T-helper 2 cell treated with Interferon-gamma antibody and Interleukin-4, amounts not matched to agents 5 μg/mL and 100 μg/mL, for 36 hours (primary cell): ENCODE measurements around the gene C20orf173.

Experiments used
- DNase-seq: peaks from one replicate; pipeline ENCODE4 v3.0.0; 2021; ENCODE audit warnings: low spot score
- H3K27ac Mint-ChIP-seq: one replicate; pipeline ENCODE4 v1.8.0; 2021; ENCODE audit warnings: mild to moderate bottlenecking, mixed read lengths
- H3K27me3 Mint-ChIP-seq: one replicate; pipeline ENCODE4 v1.8.0; 2021; ENCODE audit warnings: low read depth, mixed read lengths
- H3K36me3 Mint-ChIP-seq: one replicate; pipeline ENCODE4 v1.8.0; 2021; ENCODE audit warnings: low read depth, mixed read lengths
- H3K4me1 Mint-ChIP-seq: one replicate; pipeline ENCODE4 v1.8.0; 2021; ENCODE audit warnings: low read depth, mixed read lengths
- H3K4me3 Mint-ChIP-seq: one replicate; pipeline ENCODE4 v1.8.0; 2022; ENCODE audit warnings: mild to moderate bottlenecking, moderate library complexity, mixed read lengths
- H3K9me3 Mint-ChIP-seq: one replicate; pipeline ENCODE4 v1.8.0; 2021; ENCODE audit warnings: mixed read lengths

The C20orf173 gene

DNA sequence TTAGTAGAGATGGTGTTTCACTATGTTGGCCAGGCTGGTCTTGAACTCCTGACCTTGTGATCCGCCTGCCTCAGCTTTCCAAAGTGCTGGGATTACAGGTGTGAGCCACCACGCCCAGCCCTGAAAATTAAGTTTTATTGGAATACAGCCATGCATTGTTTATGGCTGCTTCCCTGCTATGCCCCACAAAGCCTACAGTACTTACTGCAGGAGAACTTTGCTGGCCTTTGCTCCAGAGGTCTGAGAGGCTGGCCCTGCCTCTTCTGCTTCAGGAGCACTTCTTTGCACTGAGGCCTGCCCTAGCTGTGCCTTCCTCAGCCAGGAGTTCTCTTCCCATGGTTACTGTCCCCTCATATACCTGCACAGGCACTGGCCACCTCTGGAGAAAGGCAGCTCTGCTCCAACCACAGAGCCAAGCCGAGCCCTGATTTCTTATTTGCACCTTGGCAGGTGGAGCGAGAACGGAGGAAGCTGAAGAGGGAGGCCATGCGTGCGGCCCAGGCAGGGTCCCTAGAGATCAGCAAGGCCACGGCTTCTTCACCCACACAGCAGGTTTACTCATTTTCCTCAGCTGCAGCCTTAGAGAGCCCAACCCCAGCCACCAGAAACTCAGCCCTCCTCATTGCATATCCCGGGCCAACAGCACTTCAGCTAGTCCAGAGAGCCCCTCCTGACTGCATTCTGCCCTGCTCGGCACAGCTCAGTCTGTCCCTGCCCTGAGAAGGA lies 20.8 kb downstream of the C20orf173 start:
- peaks cover 46% of the 10 kb centered on the region for H3K36me3 Mint-ChIP-seq
- H3K4me3 Mint-ChIP-seq = no peak overlapping the region
- DNase-seq = no peak
- H3K27ac Mint-ChIP-seq = no peak overlapping the region
- H3K4me1 Mint-ChIP-seq = peaks cover 12% of the 10 kb centered on the region
- no peaks in the 10 kb centered on the region for H3K9me3 Mint-ChIP-seq
- H3K27me3 Mint-ChIP-seq = no peaks in the 10 kb centered on the region

DNA sequence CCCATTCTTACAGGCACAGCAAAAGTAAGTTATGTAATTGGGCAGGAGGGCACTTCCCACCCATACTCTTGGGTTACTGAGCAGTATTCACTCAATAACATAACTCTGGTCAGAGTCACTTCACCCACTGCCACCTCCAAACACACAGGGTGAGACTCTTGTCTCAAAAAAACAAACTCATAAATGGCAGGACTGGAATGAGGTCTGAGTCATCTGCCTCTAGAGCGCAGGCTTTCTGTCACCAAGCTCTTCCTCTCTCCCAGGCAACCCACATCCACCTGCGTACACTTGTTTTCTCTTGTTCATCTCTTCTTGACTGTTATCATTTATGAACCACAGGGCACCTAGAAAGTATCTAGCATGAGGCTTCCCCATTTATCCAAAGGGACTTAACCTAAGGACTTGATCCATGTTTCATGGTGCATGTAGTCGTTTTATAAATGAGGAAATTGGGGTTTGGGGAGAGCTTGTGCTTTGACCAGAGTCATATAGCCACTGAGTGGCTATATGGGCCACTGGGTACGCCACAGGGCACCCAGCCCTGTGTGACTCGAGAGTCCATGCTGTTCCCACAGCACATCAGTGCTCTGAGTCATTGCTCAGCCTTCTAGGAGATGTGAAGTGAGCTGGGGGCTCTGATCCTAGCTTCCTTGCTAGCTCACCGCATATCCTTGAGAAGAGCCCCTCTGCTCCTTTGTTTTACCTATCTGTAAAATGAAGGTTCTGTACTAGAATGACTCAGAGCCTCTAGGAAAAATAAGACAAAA lies 22.4 kb downstream of the C20orf173 start:
- peaks cover 60% of the 10 kb centered on the region for H3K36me3 Mint-ChIP-seq
- H3K4me3 Mint-ChIP-seq = no peak overlapping the region
- no peaks in the 10 kb centered on the region for H3K27me3 Mint-ChIP-seq
- H3K4me1 Mint-ChIP-seq = peaks cover 12% of the 10 kb centered on the region
- no peak for DNase-seq
- no peaks in the 10 kb centered on the region for H3K9me3 Mint-ChIP-seq
- peak overlapping the region; percentile 12 for H3K27ac Mint-ChIP-seq

DNA sequence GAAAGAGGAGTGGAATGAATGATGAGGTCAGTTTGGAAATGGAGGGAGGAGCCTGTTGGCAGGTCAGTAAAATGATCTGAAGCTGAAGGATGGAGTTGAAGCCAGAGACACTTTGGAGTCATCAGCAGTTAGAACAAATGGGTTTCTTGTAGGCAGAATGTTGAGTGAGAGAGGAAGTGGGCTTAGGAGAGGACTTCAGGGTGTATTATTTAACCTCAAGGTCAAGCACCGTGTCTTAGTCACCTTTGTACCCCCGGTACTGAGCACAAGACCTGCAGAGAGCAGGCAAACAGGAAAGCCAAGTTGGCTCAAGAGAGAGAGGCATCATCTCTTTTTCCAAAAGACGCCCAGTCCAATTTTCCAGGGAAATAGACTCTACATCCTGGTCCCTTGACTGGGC lies 23.3 kb downstream of the C20orf173 start:
- no peak for DNase-seq
- no peaks in the 10 kb centered on the region for H3K9me3 Mint-ChIP-seq
- peaks cover 58% of the 10 kb centered on the region for H3K36me3 Mint-ChIP-seq
- no peak overlapping the region for H3K4me3 Mint-ChIP-seq
- H3K27me3 Mint-ChIP-seq = no peaks in the 10 kb centered on the region
- H3K27ac Mint-ChIP-seq = peak overlapping the region; percentile 42
- H3K4me1 Mint-ChIP-seq = peaks cover 12% of the 10 kb centered on the region

DNA sequence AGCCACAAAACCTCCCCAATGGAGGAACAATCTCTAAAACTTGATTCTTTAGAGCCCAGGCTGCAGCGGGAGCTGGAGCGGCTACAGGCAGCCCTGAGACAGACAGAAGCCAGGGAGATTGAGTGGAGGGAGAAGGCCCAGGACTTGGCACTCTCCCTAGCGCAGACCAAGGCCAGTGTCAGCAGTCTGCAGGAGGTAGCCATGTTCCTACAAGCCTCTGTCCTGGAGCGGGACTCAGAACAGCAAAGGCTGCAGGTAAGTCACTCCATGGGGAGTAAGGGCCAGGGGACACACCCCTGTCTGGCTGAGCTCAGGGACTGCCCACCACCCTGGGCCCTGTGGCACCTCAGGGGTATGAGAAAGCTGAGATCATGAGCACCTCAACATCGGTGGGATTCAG lies 24.7 kb downstream of the C20orf173 start:
- Mint-ChIP-seq H3K9me3 (no peaks in the 10 kb centered on the region), H3K4me3 (no peak overlapping the region), H3K27me3 (no peaks in the 10 kb centered on the region), H3K27ac (no peak overlapping the region), H3K36me3 (peaks cover 64% of the 10 kb centered on the region), H3K4me1 (peaks cover 12% of the 10 kb centered on the region)
- DNase-seq = no peak

DNA sequence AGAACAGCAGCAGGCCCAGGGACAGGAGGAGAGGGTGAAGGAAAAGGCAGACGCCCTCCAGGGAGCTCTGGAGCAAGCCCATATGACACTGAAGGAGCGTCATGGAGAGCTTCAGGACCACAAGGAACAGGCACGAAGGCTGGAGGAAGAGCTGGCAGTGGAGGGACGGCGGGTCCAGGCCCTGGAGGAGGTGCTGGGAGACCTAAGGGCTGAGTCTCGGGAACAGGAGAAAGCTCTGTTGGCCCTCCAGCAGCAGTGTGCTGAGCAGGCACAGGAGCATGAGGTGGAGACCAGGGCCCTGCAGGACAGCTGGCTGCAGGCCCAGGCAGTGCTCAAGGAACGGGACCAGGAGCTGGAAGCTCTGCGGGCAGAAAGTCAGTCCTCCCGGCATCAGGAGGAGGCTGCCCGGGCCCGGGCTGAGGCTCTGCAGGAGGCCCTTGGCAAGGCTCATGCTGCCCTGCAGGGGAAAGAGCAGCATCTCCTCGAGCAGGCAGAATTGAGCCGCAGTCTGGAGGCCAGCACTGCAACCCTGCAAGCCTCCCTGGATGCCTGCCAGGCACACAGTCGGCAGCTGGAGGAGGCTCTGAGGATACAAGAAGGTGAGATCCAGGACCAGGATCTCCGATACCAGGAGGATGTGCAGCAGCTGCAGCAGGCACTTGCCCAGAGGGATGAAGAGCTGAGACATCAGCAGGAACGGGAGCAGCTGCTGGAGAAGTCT lies 25.5 kb downstream of the C20orf173 start:
- H3K27me3 Mint-ChIP-seq = no peaks in the 10 kb centered on the region
- no peaks in the 10 kb centered on the region for H3K9me3 Mint-ChIP-seq
- DNase-seq = no peak
- H3K27ac Mint-ChIP-seq = peak overlapping the region; percentile 69
- no peak overlapping the region for H3K4me3 Mint-ChIP-seq
- peaks cover 12% of the 10 kb centered on the region for H3K4me1 Mint-ChIP-seq
- H3K36me3 Mint-ChIP-seq = peaks cover 67% of the 10 kb centered on the region

DNA sequence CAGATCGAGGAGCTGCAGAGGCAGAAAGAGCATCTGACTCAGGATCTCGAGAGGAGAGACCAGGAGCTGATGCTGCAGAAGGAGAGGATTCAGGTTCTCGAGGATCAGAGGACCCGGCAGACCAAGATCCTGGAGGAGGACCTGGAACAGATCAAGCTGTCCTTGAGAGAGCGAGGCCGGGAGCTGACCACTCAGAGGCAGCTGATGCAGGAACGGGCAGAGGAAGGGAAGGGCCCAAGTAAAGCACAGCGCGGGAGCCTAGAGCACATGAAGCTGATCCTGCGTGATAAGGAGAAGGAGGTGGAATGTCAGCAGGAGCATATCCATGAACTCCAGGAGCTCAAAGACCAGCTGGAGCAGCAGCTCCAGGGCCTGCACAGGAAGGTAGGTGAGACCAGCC lies 26.2 kb downstream of the C20orf173 start:
- DNase-seq = no peak

DNA sequence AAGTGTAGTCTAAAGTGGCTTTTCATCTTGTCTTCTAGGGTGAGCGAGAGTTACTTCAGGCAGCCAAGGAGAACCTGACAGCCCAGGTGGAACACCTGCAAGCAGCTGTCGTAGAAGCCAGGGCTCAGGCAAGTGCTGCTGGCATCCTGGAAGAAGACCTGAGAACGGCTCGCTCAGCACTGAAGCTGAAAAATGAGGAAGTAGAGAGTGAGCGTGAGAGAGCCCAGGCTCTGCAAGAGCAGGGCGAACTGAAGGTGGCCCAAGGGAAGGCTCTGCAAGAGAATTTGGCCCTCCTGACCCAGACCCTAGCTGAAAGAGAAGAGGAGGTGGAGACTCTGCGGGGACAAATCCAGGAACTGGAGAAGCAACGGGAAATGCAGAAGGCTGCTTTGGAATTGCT lies 27.1 kb downstream of the C20orf173 start:
- Mint-ChIP-seq H3K27me3 (no peaks in the 10 kb centered on the region), H3K27ac (no peak overlapping the region), H3K9me3 (no peaks in the 10 kb centered on the region), H3K4me3 (no peak overlapping the region), H3K4me1 (peaks cover 12% of the 10 kb centered on the region), H3K36me3 (peaks cover 67% of the 10 kb centered on the region)
- no peak for DNase-seq

More for the DNA sequence above, 26.2 kb downstream of the C20orf173 start:
- H3K4me3 Mint-ChIP-seq = no peak overlapping the region
- no peaks in the 10 kb centered on the region for H3K9me3 Mint-ChIP-seq
- peak overlapping the region; percentile 16 for H3K27ac Mint-ChIP-seq
- H3K27me3 Mint-ChIP-seq = no peaks in the 10 kb centered on the region
- peaks cover 12% of the 10 kb centered on the region for H3K4me1 Mint-ChIP-seq
- H3K36me3 Mint-ChIP-seq = peaks cover 67% of the 10 kb centered on the region

DNA sequence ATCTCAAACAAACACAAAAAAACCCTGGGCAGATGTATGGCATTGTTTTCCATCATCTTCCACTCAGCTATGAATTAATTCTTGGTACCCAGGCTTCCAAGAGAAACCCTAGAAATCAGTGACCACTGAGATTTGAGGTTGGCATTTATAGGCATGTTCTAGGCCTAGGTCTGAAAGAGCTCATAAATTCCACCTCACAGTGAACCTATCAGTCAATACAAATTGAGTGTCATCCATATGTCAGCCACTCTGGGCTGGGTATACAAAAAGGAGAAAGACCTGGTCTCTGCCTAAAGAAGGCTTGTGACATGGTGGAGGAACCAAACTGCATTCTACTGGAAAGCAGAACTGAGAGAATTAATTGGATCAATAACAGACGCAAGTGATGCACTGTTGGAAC lies 30.2 kb downstream of the C20orf173 start:
- Mint-ChIP-seq H3K9me3 (no peaks in the 10 kb centered on the region), H3K36me3 (peaks cover 68% of the 10 kb centered on the region), H3K27me3 (no peaks in the 10 kb centered on the region), H3K4me3 (no peak overlapping the region), H3K27ac (no peak overlapping the region), H3K4me1 (peaks cover 3% of the 10 kb centered on the region)
- no peak for DNase-seq

DNA sequence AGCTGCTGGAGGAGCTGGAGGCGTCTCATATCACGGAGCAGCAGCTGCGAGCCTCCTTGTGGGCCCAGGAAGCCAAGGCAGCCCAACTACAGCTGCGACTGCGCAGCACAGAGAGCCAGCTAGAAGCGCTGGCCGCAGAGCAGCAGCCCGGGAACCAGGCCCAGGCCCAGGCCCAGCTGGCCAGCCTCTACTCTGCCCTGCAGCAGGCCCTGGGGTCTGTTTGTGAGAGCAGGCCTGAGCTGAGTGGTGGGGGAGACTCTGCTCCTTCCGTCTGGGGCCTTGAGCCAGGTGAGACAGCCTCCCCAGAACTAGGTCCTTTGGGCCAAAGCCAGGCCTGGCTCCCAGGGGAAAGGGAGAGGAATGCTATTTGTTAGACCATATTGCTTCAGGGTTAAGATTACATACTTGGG lies 31.7 kb downstream of the C20orf173 start:
- no peak overlapping the region for H3K4me3 Mint-ChIP-seq

DNA sequence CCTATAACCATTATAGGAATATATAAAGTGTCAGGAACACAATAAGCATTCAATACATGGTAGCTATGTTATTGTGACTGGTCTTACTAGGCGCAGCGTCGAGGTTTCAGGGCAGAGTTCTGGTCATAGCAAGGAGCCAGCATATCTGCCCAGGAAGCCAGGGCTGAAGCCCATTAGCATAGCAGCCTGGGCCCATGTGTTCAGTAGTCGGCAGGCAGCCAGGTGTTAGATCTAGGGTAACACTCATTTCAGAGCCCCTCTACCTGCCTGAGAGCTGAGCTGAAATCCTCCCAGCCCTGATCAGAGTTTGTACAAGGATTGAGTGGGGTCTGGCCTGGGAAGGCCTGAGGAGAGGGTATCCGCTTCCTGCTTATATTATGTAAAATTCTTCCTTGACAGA lies 32.1 kb downstream of the C20orf173 start:
- no peak overlapping the region for H3K27ac Mint-ChIP-seq
- no peaks in the 10 kb centered on the region for H3K9me3 Mint-ChIP-seq
- peaks cover 65% of the 10 kb centered on the region for H3K36me3 Mint-ChIP-seq
- DNase-seq = no peak
- H3K4me3 Mint-ChIP-seq = no peak overlapping the region
- no peaks in the 10 kb centered on the region for H3K27me3 Mint-ChIP-seq
- H3K4me1 Mint-ChIP-seq = peaks cover 12% of the 10 kb centered on the region

More for the DNA sequence above, 31.7 kb downstream of the C20orf173 start:
- H3K27me3 Mint-ChIP-seq = no peaks in the 10 kb centered on the region
- H3K36me3 Mint-ChIP-seq = peaks cover 68% of the 10 kb centered on the region
- H3K27ac Mint-ChIP-seq = no peak overlapping the region
- no peak for DNase-seq
- peaks cover 9% of the 10 kb centered on the region for H3K4me1 Mint-ChIP-seq
- no peaks in the 10 kb centered on the region for H3K9me3 Mint-ChIP-seq

DNA sequence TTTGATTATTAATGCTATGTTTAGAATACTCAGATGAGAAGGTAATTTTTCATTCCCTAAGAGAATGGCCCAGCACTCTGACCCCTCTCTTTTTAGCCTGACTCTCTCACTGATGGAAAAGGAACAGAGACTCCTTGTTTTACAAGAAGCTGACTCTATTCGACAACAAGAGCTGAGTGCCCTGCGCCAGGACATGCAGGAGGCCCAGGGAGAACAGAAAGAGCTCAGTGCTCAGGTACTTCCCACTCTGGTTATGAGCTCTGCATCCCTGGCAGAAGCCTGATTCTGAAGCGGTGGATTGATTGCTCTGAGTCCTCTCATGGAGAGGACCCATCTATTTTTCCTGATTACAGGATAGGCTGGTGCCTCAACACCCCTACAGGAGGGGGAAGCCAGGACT lies 33.0 kb downstream of the C20orf173 start:
- Mint-ChIP-seq H3K27ac (no peak overlapping the region), H3K36me3 (peaks cover 62% of the 10 kb centered on the region), H3K9me3 (no peaks in the 10 kb centered on the region), H3K4me3 (no peak overlapping the region), H3K27me3 (no peaks in the 10 kb centered on the region), H3K4me1 (peaks cover 18% of the 10 kb centered on the region)
- DNase-seq = no peak

DNA sequence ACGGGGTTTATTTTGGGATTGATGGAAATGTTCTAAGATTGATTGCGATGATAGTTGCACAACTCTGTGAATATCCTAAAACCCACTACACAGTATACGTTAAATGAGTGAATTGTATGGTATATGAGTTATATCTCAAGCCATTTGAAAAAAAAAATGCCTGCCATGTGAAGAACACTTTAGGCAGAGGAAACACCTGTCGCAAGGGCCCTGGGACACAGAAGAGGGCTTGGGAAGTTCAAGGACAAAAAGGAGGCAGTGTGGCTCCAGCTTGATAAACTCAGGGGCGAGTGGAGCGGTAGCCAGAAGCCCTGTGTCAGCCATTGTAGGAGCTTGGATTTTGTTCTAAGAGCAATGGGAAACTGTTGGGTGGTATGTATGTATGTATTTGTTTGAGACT lies 37.1 kb downstream of the C20orf173 start:
- Mint-ChIP-seq H3K4me3 (peak overlapping the region; percentile 100), H3K9me3 (no peaks in the 10 kb centered on the region), H3K36me3 (peaks cover 68% of the 10 kb centered on the region), H3K4me1 (peaks cover 36% of the 10 kb centered on the region), H3K27ac (peak overlapping the region; percentile 100), H3K27me3 (no peaks in the 10 kb centered on the region)
- DNase-seq = no peak

DNA sequence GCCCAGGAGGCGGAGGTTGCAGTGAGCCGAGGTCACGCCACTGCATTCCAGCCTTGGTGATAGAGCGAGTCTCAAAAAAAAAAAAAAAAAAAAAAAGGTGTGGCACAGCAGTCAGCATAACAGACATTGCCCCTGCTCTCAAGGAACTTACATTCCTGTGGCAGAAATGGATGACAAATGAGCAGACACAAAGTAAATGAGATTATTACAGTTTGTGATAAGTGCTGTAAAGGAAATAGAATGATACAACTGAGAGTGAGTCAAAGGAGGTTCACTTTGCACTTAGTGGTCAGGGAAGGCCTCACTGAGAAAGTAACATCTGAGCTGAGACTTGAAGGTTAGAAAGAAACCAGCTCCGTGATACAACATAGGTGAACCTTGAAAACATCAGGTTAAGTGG lies 37.6 kb downstream of the C20orf173 start:
- H3K4me1 Mint-ChIP-seq = peaks cover 36% of the 10 kb centered on the region
- DNase-seq = no peak
- no peaks in the 10 kb centered on the region for H3K27me3 Mint-ChIP-seq
- peak overlapping the region; percentile 100 for H3K27ac Mint-ChIP-seq
- H3K4me3 Mint-ChIP-seq = peak overlapping the region; percentile 100
- no peaks in the 10 kb centered on the region for H3K9me3 Mint-ChIP-seq
- H3K36me3 Mint-ChIP-seq = peaks cover 65% of the 10 kb centered on the region

DNA sequence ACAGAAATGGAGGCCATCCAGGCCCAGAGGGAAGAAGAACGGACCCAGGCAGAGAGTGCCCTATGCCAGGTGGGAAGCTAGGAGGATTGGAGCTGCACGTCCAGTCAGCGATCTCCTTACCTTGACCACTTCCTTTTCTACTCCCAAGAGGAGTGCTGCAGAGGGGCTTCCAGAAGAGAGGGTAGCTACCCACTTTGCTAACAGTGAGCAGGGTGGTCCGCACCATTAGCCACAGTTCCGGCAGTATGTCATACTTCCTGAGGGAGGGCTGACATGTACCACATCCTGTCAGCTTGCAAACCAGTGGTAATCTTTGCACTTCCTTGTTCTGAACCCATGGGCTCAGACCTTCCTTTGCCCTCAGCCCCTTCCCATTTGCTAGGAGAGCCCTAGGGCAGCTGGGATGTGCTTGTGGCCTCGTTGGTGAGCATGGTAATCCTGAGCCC lies 38.7 kb downstream of the C20orf173 start:
- peaks cover 65% of the 10 kb centered on the region for H3K36me3 Mint-ChIP-seq
- peak overlapping the region; percentile 100 for H3K4me3 Mint-ChIP-seq
- no peaks in the 10 kb centered on the region for H3K27me3 Mint-ChIP-seq
- no peaks in the 10 kb centered on the region for H3K9me3 Mint-ChIP-seq
- peaks cover 37% of the 10 kb centered on the region for H3K4me1 Mint-ChIP-seq
- H3K27ac Mint-ChIP-seq = peak overlapping the region; percentile 100
- peak; percentile 63 for DNase-seq
